A549 (cell line): ENCODE measurements around the gene PTPN13. TPM values are rescaled to one million over a fixed set of nuclear protein-coding genes. Genes with fewer than 3 reads are reported as not detected.

ENCODE experiments used
- ATAC-seq, 2 experiments: fragments of 200-7000 bp in 1 of 2; fragments of >200 bp in 1 of 2; cut with Nextera tagmentation in 1 of 2; cut with Tn5 transposase in 1 of 2; 3 replicates each; pipeline versions ENCODE4 v1.8.0 to v1.9.1; 2018 to 2020; ENCODE audit warnings: mild to moderate bottlenecking in 1 of 2, moderate library complexity in 1 of 2
- CTCF ChIA-PET: fragments of 300-600 bp; sonication (Branson Sonifier 250); formaldehyde crosslinking; extraction: SDS; loops from one replicate; lab custom pipeline; 2021; ENCODE audit warnings: antibody characterized with exemption, inconsistent platforms; lab: Yijun Ruan, JAX
- POLR2A ChIA-PET: fragments of 350-600 bp; formaldehyde crosslinking; extraction: SDS; loops from one replicate; lab custom pipeline; 2021; ENCODE audit warnings: antibody characterized with exemption, inconsistent platforms; lab: Yijun Ruan, JAX
- DNase-seq, 2 experiments: peaks; one replicate each; pipeline versions ENCODE4 v3.0.0 to v3.0.0-alpha.2; 2011 to 2016; ENCODE audit warnings: low read depth in 1 of 2, low spot score in 1 of 2
- FAIRE-seq: peaks from 2 replicates; lab custom pipeline; 2011; peaks lifted over from hg19 to GRCh38; lab: Jason Lieb, UNC
- H3K27ac ChIP-seq, 2 experiments: fragments of >200 bp; sonication (Bioruptor Twin); formaldehyde crosslinking; 3 replicates each; pipeline ENCODE4 v1.5.1; 2016 to 2017
- H3K4me1 ChIP-seq: fragments of >200 bp; sonication (Bioruptor Twin); formaldehyde crosslinking; 3 replicates; pipeline ENCODE4 v1.6.1; 2016
- H3K4me2 ChIP-seq: fragments of >200 bp; sonication (Bioruptor Twin); formaldehyde crosslinking; 3 replicates; pipeline ENCODE4 v1.6.1; 2016
- H3K4me3 ChIP-seq: fragments of >200 bp; sonication (Bioruptor Twin); formaldehyde crosslinking; 3 replicates; pipeline ENCODE4 v1.5.1; 2016
- H3K9me3 ChIP-seq: fragments of >200 bp; sonication (Bioruptor Twin); formaldehyde crosslinking; 3 replicates; pipeline ENCODE4 v1.6.1; 2016
- BHLHE40 ChIP-seq: IDR thresholded peaks from 2 replicates; pipeline ENCODE4 v1.6.1; 2012; ENCODE audit warnings: low read depth, low read length, inconsistent platforms
- CHD4 ChIP-seq: fragments of 200-600 bp; sonication (generic); IDR thresholded peaks from 2 replicates; pipeline ENCODE4 v1.6.1; 2016; ENCODE audit warnings: antibody characterized with exemption, mild to moderate bottlenecking, borderline replicate concordance
- EHF ChIP-seq: fragments of 250-450 bp; sonication (Bioruptor Pico); IDR thresholded peaks from 2 replicates; pipeline ENCODE4 v1.5.0; 2020; ENCODE audit warnings: mild to moderate bottlenecking
- EHMT2 ChIP-seq: fragments of 200-600 bp; sonication (generic); IDR thresholded peaks from 2 replicates; pipeline ENCODE4 v1.6.1; 2016; ENCODE audit warnings: antibody characterized with exemption, low read depth, mild to moderate bottlenecking, moderate library complexity
- FOSL2 ChIP-seq, 2 experiments: fragments of 450-650 bp in 1 of 2; fragments of >200 bp in 1 of 2; sonication (Bioruptor Twin) in 1 of 2; formaldehyde crosslinking; IDR thresholded peaks; 2 replicates each; pipeline versions ENCODE4 v1.5.0 to v1.6.1; 2016 to 2020; ENCODE audit warnings: mild to moderate bottlenecking in 1 of 2, moderate library complexity in 1 of 2
- FOXS1 ChIP-seq: fragments of 250-450 bp; sonication (Bioruptor Pico); IDR thresholded peaks from 2 replicates; pipeline ENCODE4 v1.5.0; 2020; ENCODE audit warnings: mild to moderate bottlenecking, moderate library complexity
- HDAC2 ChIP-seq: fragments of 200-600 bp; sonication (generic); IDR thresholded peaks from 2 replicates; pipeline ENCODE4 v1.6.1; 2016
- HOXB13 ChIP-seq: fragments of 250-450 bp; sonication (Bioruptor Pico); IDR thresholded peaks from 2 replicates; pipeline ENCODE4 v1.5.0; 2020; ENCODE audit warnings: low read depth, mild to moderate bottlenecking, moderate library complexity
- KDM1A ChIP-seq: fragments of 200-600 bp; sonication (generic); IDR thresholded peaks from 2 replicates; pipeline ENCODE4 v1.6.1; 2016; ENCODE audit warnings: low read depth, mild to moderate bottlenecking
- MAFK ChIP-seq: fragments of 450-650 bp; IDR thresholded peaks from 2 replicates; pipeline ENCODE4 v1.6.1; 2014; ENCODE audit not compliant: partially characterized antibody
- MAX ChIP-seq: IDR thresholded peaks from 2 replicates; pipeline ENCODE4 v1.6.1; 2012
- PBX3 ChIP-seq: IDR thresholded peaks from 2 replicates; pipeline ENCODE4 v1.6.1; 2012
- PHF8 ChIP-seq: fragments of 200-600 bp; sonication (generic); IDR thresholded peaks from 2 replicates; pipeline ENCODE4 v1.6.1; 2016; ENCODE audit warnings: low read depth, mild to moderate bottlenecking, antibody characterized with exemption, moderate library complexity, borderline replicate concordance
- POLR2A ChIP-seq: IDR thresholded peaks from 2 replicates; pipeline ENCODE4 v1.6.1; 2012; ENCODE audit warnings: mild to moderate bottlenecking, low read length
- POLR2AphosphoS2 ChIP-seq: conservative IDR thresholded peaks from 2 replicates; pipeline ENCODE4 v1.6.1; 2012; ENCODE audit warnings: low read length, improper control_type of control experiment, inconsistent platforms
- RAD21 ChIP-seq, 2 experiments: fragments of >200 bp in 1 of 2; sonication (Bioruptor Twin) in 1 of 2; formaldehyde crosslinking in 1 of 2; IDR thresholded peaks in 1 of 2; conservative IDR thresholded peaks in 1 of 2; 2 replicates in 1 of 2; 3 replicates in 1 of 2; pipeline ENCODE4 v1.6.1; 2012 to 2018; ENCODE audit warnings: inconsistent platforms in 1 of 2
- SMC3 ChIP-seq: fragments of >200 bp; sonication (Bioruptor Twin); formaldehyde crosslinking; IDR thresholded peaks from 3 replicates; pipeline ENCODE4 v1.6.1; 2018; ENCODE audit warnings: inconsistent platforms
- TFCP2L1 ChIP-seq: fragments of 250-450 bp; sonication (Bioruptor Pico); IDR thresholded peaks from 2 replicates; pipeline ENCODE4 v1.5.0; 2021; ENCODE audit warnings: mild to moderate bottlenecking
- TP53 ChIP-seq: fragments of 250-450 bp; sonication (Bioruptor Pico); IDR thresholded peaks from 2 replicates; pipeline ENCODE4 v1.5.0; 2021; ENCODE audit warnings: mild to moderate bottlenecking, moderate library complexity
- USF2 ChIP-seq: fragments of 450-650 bp; IDR thresholded peaks from 2 replicates; pipeline ENCODE4 v1.6.1; 2014; ENCODE audit warnings: antibody characterized with exemption
- ZFP36 ChIP-seq: fragments of 450-650 bp; IDR thresholded peaks from 2 replicates; pipeline ENCODE4 v1.6.1; 2014; ENCODE audit warnings: borderline replicate concordance; ENCODE audit not compliant: partially characterized antibody
- WGBS: methylation state at CpG from one replicate; pipeline ENCODE4 v1.1.6; 2017; ENCODE audit errors: missing lambda C conversion rate; 5-methylcytosine and 5-hydroxymethylcytosine counted together
- polyA plus RNA-seq, 4 experiments: library from polyadenylated mRNA; depleted of rRNA in 3 of 4; stranded (reverse); fragments of >200 nt; fragmentation: RNase III in 1 of 4; extraction: RNeasy Plus Mini Kit Qiagen cat#74134 plus additional on column Dnase treatment in 1 of 4; gene quantifications; 2 replicates in 3 of 4; 3 replicates in 1 of 4; pipeline ENCODE4 v1.2.3, GENCODE V29; 2011 to 2017
- TF ChIP-seq, protein P1 (sequence below): fragments of 250-450 bp; sonication (Bioruptor Pico); IDR thresholded peaks from 2 replicates; pipeline ENCODE4 v1.5.0; 2021; ENCODE audit warnings: mild to moderate bottlenecking, moderate library complexity, borderline replicate concordance
- TF ChIP-seq, protein P2 (sequence below): fragments of 250-450 bp; sonication (Bioruptor Pico); IDR thresholded peaks from 2 replicates; pipeline ENCODE4 v1.5.0; 2020; ENCODE audit warnings: low read depth, mild to moderate bottlenecking, moderate library complexity

PTPN13 gene
- polyA plus RNA-seq, 2 of the 4 experiments (the other 2 are of a cell fraction): 10.4 to 13.3 TPM

GRCh38 chr4:86816501-86817273 lies 222.6 kb downstream of the PTPN13 start (continued):
- TF ChIP-seq PBX3: no peak
- no peak for TF ChIP-seq HDAC2
- no peak for TF ChIP-seq TFCP2L1 (CRISPR knock-in tag)

GRCh38 chr4:86818211-86818610 lies 224.1 kb downstream of the PTPN13 start:
- TF ChIP-seq SMC3 (no peak), ZFP36 (no peak), POLR2AphosphoS2 (no peak), USF2 (no peak), TP53 (CRISPR knock-in tag) (no peak), FOXS1 (no peak), PHF8 (no peak)
- ATAC-seq (no peak), FAIRE-seq (no peak), DNase-seq (no peak)
- POLR2A ChIA-PET: no interaction called here
- Histone ChIP-seq H3K4me3 (no peak overlapping the region), H3K27ac (no peak overlapping the region), H3K4me2 (no peak overlapping the region), H3K9me3 (no peaks in the 10 kb centered on the region), H3K4me1 (no peaks in the 10 kb centered on the region)
- WGBS: 94% methylated on average over 2 of the region's 2 CpGs
- CTCF ChIA-PET: no interaction called here

DNA sequence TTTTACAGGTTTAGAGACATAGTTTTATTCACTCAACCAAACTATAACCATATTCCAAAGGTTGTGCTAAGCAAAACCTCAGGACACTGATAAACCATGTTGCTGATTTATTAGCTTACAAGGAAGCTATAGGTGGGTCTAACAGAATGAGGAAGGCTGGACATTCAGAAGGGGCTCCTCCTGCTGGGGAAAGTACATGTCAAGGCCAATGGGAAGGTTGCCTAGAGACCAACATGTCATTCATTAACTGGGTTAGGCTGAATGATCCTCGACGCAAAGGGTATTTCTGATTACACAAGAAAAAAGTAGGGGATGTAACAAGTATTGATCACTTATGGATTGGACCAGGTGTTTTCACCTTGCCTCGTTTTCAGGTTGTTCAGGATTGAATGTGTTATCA lies 224.7 kb downstream of the PTPN13 start:
- ChIA-PET POLR2A (no interaction called here), CTCF (interaction anchor here (1.0 kb wide), 1 partner anchor 322 kb away, joined by 4 read pairs; no protein-coding TSS in a partner anchor)
- DNase-seq (peak in 1 of 2 experiments; percentile 20), ATAC-seq (no peak), FAIRE-seq (no peak)
- Histone ChIP-seq H3K9me3 (no peaks in the 10 kb centered on the region), H3K4me1 (no peaks in the 10 kb centered on the region), H3K4me3 (no peak overlapping the region), H3K4me2 (no peak overlapping the region), H3K27ac (no peak overlapping the region)
- TF ChIP-seq FOSL2 (IDR thresholded peaks at IDR 0.05) (no peak), FOSL2 (CRISPR knock-in tag; IDR thresholded peaks at IDR 0.05) (no peak), HDAC2 (no peak), EHMT2 (no peak), TP53 (CRISPR knock-in tag) (no peak), RAD21 (conservative IDR thresholded peaks at IDR 0.05 in 1 of 2, IDR thresholded peaks at IDR 0.05 in 1 of 2) (no peak)
- TF ChIP-seq, protein P1, sequence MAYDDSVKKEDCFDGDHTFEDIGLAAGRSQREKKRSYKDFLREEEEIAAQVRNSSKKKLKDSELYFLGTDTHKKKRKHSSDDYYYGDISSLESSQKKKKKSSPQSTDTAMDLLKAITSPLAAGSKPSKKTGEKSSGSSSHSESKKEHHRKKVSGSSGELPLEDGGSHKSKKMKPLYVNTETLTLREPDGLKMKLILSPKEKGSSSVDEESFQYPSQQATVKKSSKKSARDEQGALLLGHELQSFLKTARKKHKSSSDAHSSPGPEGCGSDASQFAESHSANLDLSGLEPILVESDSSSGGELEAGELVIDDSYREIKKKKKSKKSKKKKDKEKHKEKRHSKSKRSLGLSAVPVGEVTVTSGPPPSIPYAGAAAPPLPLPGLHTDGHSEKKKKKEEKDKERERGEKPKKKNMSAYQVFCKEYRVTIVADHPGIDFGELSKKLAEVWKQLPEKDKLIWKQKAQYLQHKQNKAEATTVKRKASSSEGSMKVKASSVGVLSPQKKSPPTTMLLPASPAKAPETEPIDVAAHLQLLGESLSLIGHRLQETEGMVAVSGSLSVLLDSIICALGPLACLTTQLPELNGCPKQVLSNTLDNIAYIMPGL (CRISPR knock-in tag): no peak
- WGBS: 79% methylated on average over 3 of the region's 3 CpGs

DNA sequence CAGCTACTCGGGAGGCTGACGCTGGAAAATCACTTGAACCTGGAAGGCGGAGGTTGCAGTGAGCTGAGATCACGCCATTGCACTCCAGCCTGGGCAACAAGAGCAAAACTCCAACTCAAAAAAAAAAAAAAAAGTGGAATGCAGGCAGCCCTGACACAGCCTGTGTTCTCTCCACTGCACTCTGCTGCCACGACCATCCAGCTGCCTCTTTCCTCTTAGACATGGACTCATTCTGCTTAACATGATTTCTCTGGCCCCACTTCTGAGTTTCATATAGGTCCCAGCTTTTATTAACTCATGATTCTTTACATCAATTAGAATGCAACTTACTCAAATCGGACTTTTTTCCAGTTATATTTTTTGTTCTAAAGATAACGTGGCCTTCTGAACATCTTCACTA lies 225.4 kb downstream of the PTPN13 start:
- CTCF ChIA-PET: interaction anchor here (1.0 kb wide), 1 partner anchor 323 kb away, joined by 4 read pairs; no protein-coding TSS in a partner anchor
- H3K4me3 ChIP-seq: no peak overlapping the region
- H3K4me2 ChIP-seq: no peak overlapping the region
- 90% methylated on average over 7 of the region's 7 CpGs for whole genome bisulfite sequencing
- no peaks in the 10 kb centered on the region for H3K4me1 ChIP-seq
- H3K9me3 ChIP-seq: no peaks in the 10 kb centered on the region
- DNase-seq: no peak
- ATAC-seq: no peak
- no peak overlapping the region for H3K27ac ChIP-seq
- POLR2A ChIA-PET: interaction anchor here (0.7 to 0.9 kb wide), 2 partner anchors 226 to 338 kb away, joined by 3 read pairs; partner anchors contain the start of gene PTPN13
- FAIRE-seq: no peak
- TF ChIP-seq MAFK (no peak), MAX (no peak), HOXB13 (CRISPR knock-in tag) (no peak), POLR2A (no peak), EHF (CRISPR knock-in tag) (no peak), CHD4 (no peak), USF2 (no peak), BHLHE40 (no peak), KDM1A (no peak)
- TF ChIP-seq, protein P2, sequence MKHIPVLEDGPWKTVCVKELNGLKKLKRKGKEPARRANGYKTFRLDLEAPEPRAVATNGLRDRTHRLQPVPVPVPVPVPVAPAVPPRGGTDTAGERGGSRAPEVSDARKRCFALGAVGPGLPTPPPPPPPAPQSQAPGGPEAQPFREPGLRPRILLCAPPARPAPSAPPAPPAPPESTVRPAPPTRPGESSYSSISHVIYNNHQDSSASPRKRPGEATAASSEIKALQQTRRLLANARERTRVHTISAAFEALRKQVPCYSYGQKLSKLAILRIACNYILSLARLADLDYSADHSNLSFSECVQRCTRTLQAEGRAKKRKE: no peak
- TF ChIP-seq, protein P1 (CRISPR knock-in tag): no peak
